B cell (primary cell): ENCODE measurements around the gene NT5E. TPM values are rescaled to one million over a fixed set of nuclear protein-coding genes. Genes with fewer than 3 reads are reported as not detected.

Experiments
- ATAC-seq: fragments of 200-7000 bp; cut with Tn5 transposase; one replicate; pipeline ENCODE4 v1.10.0; 2021; ENCODE audit warnings: low read depth, mild to moderate bottlenecking, moderate number of reproducible peaks, moderate library complexity
- CTCF ChIA-PET: fragments of 350-600 bp; sonication (Branson Sonifier 250); formaldehyde crosslinking; loops from one replicate; lab custom pipeline; 2021; ENCODE audit warnings: antibody characterized with exemption, inconsistent platforms; lab: Charles Lee
- POLR2A ChIA-PET: fragments of 350-600 bp; sonication (Branson Sonifier 250); formaldehyde crosslinking; loops from one replicate; lab custom pipeline; 2021; ENCODE audit warnings: antibody characterized with exemption; lab: Charles Lee
- DNase-seq: peaks from one replicate; pipeline ENCODE4 v3.0.0; 2013
- H2AFZ ChIP-seq: 2 replicates; pipeline ENCODE4 v1.6.1; 2012; ENCODE audit warnings: mild to moderate bottlenecking, low read depth, low read length; ENCODE audit not compliant: insufficient read depth, poor library complexity, severe bottlenecking
- H3K27ac ChIP-seq, 2 donors: 1 replicate in 1 of 2; 2 replicates in 1 of 2; pipeline ENCODE4 v1.5.1; 2012 to 2013; ENCODE audit warnings: low read length in 2 of 2, mild to moderate bottlenecking in 2 of 2, moderate library complexity in 1 of 2
- H3K27me3 ChIP-seq, 4 experiments: fragments of 200-600 bp in 1 of 4; sonication (generic) in 1 of 4; replicated peaks in 1 of 4; 1 replicate in 2 of 4; 2 replicates in 2 of 4; pipeline versions ENCODE4 v1.6.1 to v1.7.0; 2013 to 2016; ENCODE audit warnings: low read length in 3 of 4, mild to moderate bottlenecking in 2 of 4, mixed read lengths in 1 of 4, moderate library complexity in 1 of 4; ENCODE audit not compliant: insufficient read depth in 4 of 4, control insufficient read depth in 3 of 4; ENCODE audit errors: control extremely low read depth in 1 of 4
- H3K36me3 ChIP-seq, 2 experiments: replicated peaks in 1 of 2; 1 replicate in 1 of 2; 2 replicates in 1 of 2; pipeline versions ENCODE4 v1.6.1 to v1.7.1; 2013; ENCODE audit warnings: low read length in 1 of 2; ENCODE audit not compliant: insufficient read depth in 2 of 2, control insufficient read depth in 1 of 2; ENCODE audit errors: control extremely low read depth in 1 of 2, extremely low read depth in 1 of 2
- H3K4me1 ChIP-seq, 2 donors: fragments of 200-600 bp in 1 of 2; sonication (generic) in 1 of 2; 1 replicate in 1 of 2; 2 replicates in 1 of 2; pipeline versions ENCODE4 v1.5.1 to v1.6.1; 2013 to 2017; ENCODE audit warnings: low read length in 2 of 2; ENCODE audit not compliant: control insufficient read depth in 2 of 2, insufficient read depth in 2 of 2
- H3K4me2 ChIP-seq: replicated peaks from 2 replicates; pipeline ENCODE3; 2012; ENCODE audit warnings: mild to moderate bottlenecking, low read depth, low read length; ENCODE audit not compliant: poor library complexity, severe bottlenecking
- H3K4me3 ChIP-seq, 5 experiments: fragments of 200-600 bp in 1 of 5; sonication (generic) in 1 of 5; 1 replicate in 3 of 5; 2 replicates in 2 of 5; pipeline versions ENCODE4 v1.5.1 to v1.7.0; 2011 to 2016; ENCODE audit warnings: low read length in 4 of 5, mild to moderate bottlenecking in 4 of 5, low read depth in 2 of 5, control low read depth in 1 of 5, moderate library complexity in 1 of 5; ENCODE audit not compliant: insufficient read depth in 1 of 5; ENCODE audit errors: control extremely low read depth in 1 of 5, extremely low read depth in 1 of 5
- H3K79me2 ChIP-seq: fragments of 200-600 bp; sonication (generic); one replicate; pipeline ENCODE4 v1.6.0; 2016; ENCODE audit warnings: low read length; ENCODE audit not compliant: control insufficient read depth, insufficient read depth
- H3K9ac ChIP-seq: fragments of 200-600 bp; sonication (generic); 2 replicates; pipeline ENCODE4 v1.6.1; 2017; ENCODE audit warnings: mild to moderate bottlenecking, low read length, moderate library complexity
- H3K9me3 ChIP-seq, 3 donors: one replicate each; pipeline versions ENCODE4 v1.6.1 to v1.7.1; 2013; ENCODE audit warnings: low read length in 2 of 3; ENCODE audit not compliant: control insufficient read depth in 2 of 3, insufficient read depth in 1 of 3; ENCODE audit errors: control extremely low read depth in 1 of 3
- H4K20me1 ChIP-seq: 2 replicates; pipeline ENCODE4 v1.6.0; 2012; ENCODE audit warnings: mild to moderate bottlenecking, low read length; ENCODE audit not compliant: insufficient read depth, control insufficient read depth, poor library complexity, severe bottlenecking
- H3K27ac Mint-ChIP-seq: one replicate; pipeline ENCODE4 v1.8.0; 2021; ENCODE audit warnings: mixed read lengths
- H3K27me3 Mint-ChIP-seq: one replicate; pipeline ENCODE4 v1.8.0; 2021; ENCODE audit warnings: mixed read lengths
- H3K4me1 Mint-ChIP-seq: one replicate; pipeline ENCODE4 v1.8.0; 2021; ENCODE audit warnings: mixed read lengths
- H3K4me3 Mint-ChIP-seq: one replicate; pipeline ENCODE4 v1.8.0; 2021; ENCODE audit warnings: mixed read lengths
- H3K9me3 Mint-ChIP-seq: one replicate; pipeline ENCODE4 v1.8.0; 2022; ENCODE audit warnings: mixed read lengths; ENCODE audit not compliant: insufficient read depth
- EZH2 ChIP-seq: IDR thresholded peaks from 2 replicates; pipeline ENCODE4 v1.6.1; 2012; ENCODE audit warnings: borderline replicate concordance, low read depth, mild to moderate bottlenecking, moderate library complexity, low read length; ENCODE audit not compliant: insufficient read depth, poor library complexity, severe bottlenecking
- WGBS: methylation state at CpG from one replicate; pipeline ENCODE4 v1.1.5; 2013; ENCODE audit warnings: missing lambda C conversion rate; ENCODE audit not compliant: insufficient coverage; 5-methylcytosine and 5-hydroxymethylcytosine counted together
- intact Hi-C: fragments of 100-400 bp; cut with micrococcal nuclease; formaldehyde crosslinking; loops from one replicate; pipeline ENCODE4 v1.10.0; 2022
- polyA plus RNA-seq: library from polyadenylated mRNA; depleted of rRNA; stranded (reverse); fragments of >200 nt; gene quantifications from 2 replicates; pipeline ENCODE4 v1.2.3, GENCODE V29; 2012
- total RNA-seq, 2 donors: library from RNA; stranded (reverse); fragments of 120-200 nt in 1 of 2; gene quantifications; 1 replicate in 1 of 2; 2 replicates in 1 of 2; pipeline versions ENCODE4 v1.2.3 to v1.2.4, GENCODE V29; 2013 to 2022
- TF ChIP-seq, protein P1 (sequence below): fragments of 200-600 bp; IDR thresholded peaks from one replicate; pipeline ENCODE4 v1.8.0; 2022; ENCODE audit warnings: antibody characterized with exemption, mild to moderate bottlenecking

NT5E gene
- total and polyA plus RNA-seq, 2 donors (not counting 1 experiment from before 2014, with no cell fraction given) = 11.6 to 23.2 TPM

GRCh38 chr6:85493389-85493788 lies 43.5 kb downstream of the NT5E start:
- Histone ChIP-seq H3K9me3 (peaks cover 0 to 14% (median 7%) of the 10 kb centered on the region in 3 donors), H3K27me3 (no peaks in the 10 kb centered on the region), H3K4me3 (no peak overlapping the region), H3K9ac (no peak overlapping the region), H4K20me1 (no peaks in the 10 kb centered on the region), H3K36me3 (no peaks in the 10 kb centered on the region), H3K4me1 (no peaks in the 10 kb centered on the region), H3K4me2 (no peak overlapping the region), H3K27ac (no peak overlapping the region), H3K79me2 (no peaks in the 10 kb centered on the region), H2AFZ (no peak overlapping the region)
- Mint-ChIP-seq H3K4me3 (no peak overlapping the region), H3K9me3 (peaks cover 9% of the 10 kb centered on the region), H3K4me1 (no peaks in the 10 kb centered on the region), H3K27ac (no peak overlapping the region), H3K27me3 (no peaks in the 10 kb centered on the region)
- DNase-seq = no peak
- ChIA-PET POLR2A (no interaction called here), CTCF (interaction anchor here (1.1 to 1.9 kb wide), 2 partner anchors 10 to 138 kb away, joined by 6 read pairs; no protein-coding TSS in a partner anchor)
- ATAC-seq = no peak
- intact Hi-C loops = no loop called here
- WGBS = no CpG with 5 or more reads among the region's 1 CpG
- TF ChIP-seq, protein P1, sequence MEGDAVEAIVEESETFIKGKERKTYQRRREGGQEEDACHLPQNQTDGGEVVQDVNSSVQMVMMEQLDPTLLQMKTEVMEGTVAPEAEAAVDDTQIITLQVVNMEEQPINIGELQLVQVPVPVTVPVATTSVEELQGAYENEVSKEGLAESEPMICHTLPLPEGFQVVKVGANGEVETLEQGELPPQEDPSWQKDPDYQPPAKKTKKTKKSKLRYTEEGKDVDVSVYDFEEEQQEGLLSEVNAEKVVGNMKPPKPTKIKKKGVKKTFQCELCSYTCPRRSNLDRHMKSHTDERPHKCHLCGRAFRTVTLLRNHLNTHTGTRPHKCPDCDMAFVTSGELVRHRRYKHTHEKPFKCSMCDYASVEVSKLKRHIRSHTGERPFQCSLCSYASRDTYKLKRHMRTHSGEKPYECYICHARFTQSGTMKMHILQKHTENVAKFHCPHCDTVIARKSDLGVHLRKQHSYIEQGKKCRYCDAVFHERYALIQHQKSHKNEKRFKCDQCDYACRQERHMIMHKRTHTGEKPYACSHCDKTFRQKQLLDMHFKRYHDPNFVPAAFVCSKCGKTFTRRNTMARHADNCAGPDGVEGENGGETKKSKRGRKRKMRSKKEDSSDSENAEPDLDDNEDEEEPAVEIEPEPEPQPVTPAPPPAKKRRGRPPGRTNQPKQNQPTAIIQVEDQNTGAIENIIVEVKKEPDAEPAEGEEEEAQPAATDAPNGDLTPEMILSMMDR = no peak
- TF ChIP-seq EZH2 = no peak

DNA sequence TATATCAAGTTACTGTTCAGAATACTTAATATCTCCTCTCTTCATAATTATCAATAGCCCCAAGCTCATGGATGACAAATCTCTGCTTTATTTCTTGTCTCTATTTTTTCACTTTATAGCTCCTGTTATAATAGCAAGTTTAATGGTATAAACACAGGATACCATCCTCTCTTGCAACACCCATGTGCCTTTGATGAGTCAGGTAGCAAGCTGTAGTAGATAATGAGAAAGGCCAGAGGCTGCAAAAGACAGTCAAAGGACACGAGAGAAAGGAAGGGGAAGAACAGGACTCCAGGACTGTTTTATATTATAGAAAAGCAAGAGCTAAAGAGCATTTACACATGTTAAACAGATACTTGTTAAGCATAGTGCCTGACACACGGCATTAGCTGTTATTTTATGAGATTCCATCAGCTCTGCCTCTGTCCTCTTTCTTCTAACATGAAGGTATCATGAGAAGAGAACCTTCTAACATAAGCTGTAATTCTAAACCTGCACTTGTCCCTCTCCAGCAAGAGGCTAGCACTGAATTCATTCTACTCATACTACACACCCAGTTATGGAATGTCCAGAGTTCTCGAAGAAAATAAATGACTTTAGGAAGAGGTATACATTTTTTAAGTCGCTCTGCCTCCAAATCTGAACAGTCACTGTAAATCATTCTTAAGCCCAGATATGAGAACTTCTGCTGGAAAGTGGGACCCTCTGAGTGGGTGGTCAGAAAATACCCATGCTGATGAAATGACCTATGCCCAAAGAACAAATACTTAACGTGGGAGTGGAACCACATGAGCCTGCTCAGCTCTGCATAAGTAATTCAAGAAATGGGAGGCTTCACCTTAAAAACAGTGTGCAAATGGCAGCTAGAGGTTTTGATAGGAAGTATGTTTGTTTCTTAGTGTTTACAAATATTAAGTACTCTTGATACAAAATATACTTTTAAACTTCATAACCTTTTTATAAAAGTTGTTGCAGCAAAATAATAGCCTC lies 45.0 kb downstream of the NT5E start:
- DNase-seq (no peak), ATAC-seq (no peak)
- Histone ChIP-seq H3K27ac (no peak overlapping the region), H3K36me3 (no peaks in the 10 kb centered on the region), H3K27me3 (no peaks in the 10 kb centered on the region), H3K4me2 (no peak overlapping the region), H3K9ac (no peak overlapping the region), H3K4me1 (no peaks in the 10 kb centered on the region), H4K20me1 (no peaks in the 10 kb centered on the region), H3K79me2 (no peaks in the 10 kb centered on the region), H2AFZ (no peak overlapping the region), H3K9me3 (peaks cover 0 to 14% (median 7%) of the 10 kb centered on the region in 3 donors), H3K4me3 (no peak overlapping the region)
- H3K9me3 Mint-ChIP-seq = peaks cover 9% of the 10 kb centered on the region
- ChIA-PET POLR2A (no interaction called here), CTCF (interaction anchor here (0.9 to 1.9 kb wide), 3 partner anchors 12 to 144 kb away, joined by 3 to 10 read pairs (median 6); no protein-coding TSS in a partner anchor)
- no peak overlapping the region for H3K4me3 Mint-ChIP-seq
- no peak overlapping the region for H3K27ac Mint-ChIP-seq
- no peaks in the 10 kb centered on the region for H3K4me1 Mint-ChIP-seq
- TF ChIP-seq EZH2 = no peak
- TF ChIP-seq, protein P1 = no peak
- intact Hi-C loops = no loop called here
- no peaks in the 10 kb centered on the region for H3K27me3 Mint-ChIP-seq
- WGBS = no CpG with 5 or more reads among the region's 5 CpGs
